ENCODE results near the gene FRYL. TPM values are rescaled to one million over a fixed set of nuclear protein-coding genes. Genes with fewer than 3 reads are reported as not detected.

Gene FRYL
- total and polyA plus RNA-seq, 2 of the 8 experiments (the other 6 are each of a cell fraction or from before 2014, with no cell fraction given): 8.0 to 36.5 TPM

DNA sequence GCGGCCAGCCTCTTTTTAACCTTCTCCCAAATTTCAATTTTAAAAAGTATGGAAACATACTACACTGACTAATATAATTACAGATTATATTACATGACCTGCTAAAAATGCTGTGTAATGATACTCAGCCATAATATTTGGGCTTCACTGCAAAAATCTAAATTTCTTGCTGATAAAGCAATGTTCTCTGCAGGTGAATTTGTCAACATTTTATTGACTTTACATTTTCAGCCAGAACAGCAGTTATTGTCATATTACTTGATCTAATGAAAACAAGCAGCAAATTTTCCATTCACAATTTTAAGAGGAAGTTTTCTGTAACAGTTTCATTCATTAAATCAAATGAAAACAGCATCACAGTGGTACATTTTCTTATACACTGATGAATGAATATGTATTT is 91.1 kb downstream of the FRYL start (continued):
- TF ChIP-seq RNF2 (IDR thresholded peaks at IDR 0.05; ENCODE audit: borderline replicate concordance, low read depth, low read length, missing control alignments, poor library complexity, severe bottlenecking): no peak
- no peak for TF ChIP-seq EGR1 (IDR thresholded peaks at IDR 0.05; ENCODE audit: borderline replicate concordance, low read depth, low read length)
- no peak for TF ChIP-seq SRF (IDR thresholded peaks at IDR 0.05; ENCODE audit: low read depth, low read length)
- TF ChIP-seq RXRA (IDR thresholded peaks at IDR 0.05; ENCODE audit: insufficient read depth, low read depth, low read length): no peak
- TF ChIP-seq TAF7 (optimal IDR thresholded peaks at IDR 0.05; ENCODE audit: borderline replicate concordance, low read depth, low read length): no peak
- TF ChIP-seq SAP30 (IDR thresholded peaks at IDR 0.05; ENCODE audit: insufficient read depth, insufficient replicate concordance, low read length): no peak

Measured in H1 (cell line).